Fibroblast of lung (primary cell): Measurements from ENCODE around the gene HDHD3. TPM values are rescaled to one million over a fixed set of nuclear protein-coding genes. Genes with fewer than 3 reads are reported as not detected.

Experiments used
- DNase-seq, 2 donors: peaks; one replicate each; pipeline versions ENCODE4 v3.0.0 to v3.0.0-alpha.2; 2010; ENCODE audit warnings: low read depth in 2 of 2
- H2AFZ ChIP-seq: 2 replicates; pipeline ENCODE4 v1.5.1; 2012; ENCODE audit warnings: low read length, control low read depth, inconsistent platforms
- H3K27ac ChIP-seq: 2 replicates; pipeline ENCODE4 v1.5.1; 2011; ENCODE audit warnings: low read length, control low read depth; ENCODE audit not compliant: insufficient read depth
- H3K27me3 ChIP-seq: 2 replicates; pipeline ENCODE4 v1.5.1; 2011; ENCODE audit warnings: mild to moderate bottlenecking, low read length; ENCODE audit not compliant: control insufficient read depth, insufficient read depth
- H3K36me3 ChIP-seq: 2 replicates; pipeline ENCODE4 v1.5.1; 2011; ENCODE audit warnings: low read length; ENCODE audit not compliant: control insufficient read depth, insufficient read depth
- H3K4me1 ChIP-seq: 2 replicates; pipeline ENCODE4 v1.5.1; 2011; ENCODE audit warnings: low read length; ENCODE audit not compliant: control insufficient read depth, insufficient read depth; ENCODE audit errors: extremely low read depth
- H3K4me2 ChIP-seq: 2 replicates; pipeline ENCODE4 v1.5.1; 2011; ENCODE audit warnings: low read length, control low read depth; ENCODE audit not compliant: insufficient read depth; ENCODE audit errors: extremely low read depth
- H3K4me3 ChIP-seq, 4 experiments: fragments of 200-600 bp in 1 of 4; sonication (generic) in 1 of 4; replicated peaks in 1 of 4; 2 replicates each; pipeline ENCODE4 v1.5.1; 2011 to 2016; ENCODE audit warnings: low read length in 4 of 4, low read depth in 3 of 4, mild to moderate bottlenecking in 3 of 4, control low read depth in 2 of 4, inconsistent platforms in 1 of 4, mixed read lengths in 1 of 4; ENCODE audit not compliant: insufficient read depth in 1 of 4; ENCODE audit errors: control extremely low read depth in 1 of 4
- H3K79me2 ChIP-seq: 2 replicates; pipeline ENCODE4 v1.5.1; 2012; ENCODE audit warnings: mild to moderate bottlenecking, low read length, inconsistent platforms; ENCODE audit not compliant: control insufficient read depth, insufficient read depth
- H3K9ac ChIP-seq: 2 replicates; pipeline ENCODE4 v1.5.1; 2011; ENCODE audit warnings: mild to moderate bottlenecking, low read length, control low read depth; ENCODE audit not compliant: insufficient read depth
- H3K9me3 ChIP-seq: 2 replicates; pipeline ENCODE4 v1.5.1; 2012; ENCODE audit warnings: low read depth, low read length; ENCODE audit not compliant: control insufficient read depth, insufficient read depth
- H4K20me1 ChIP-seq: 2 replicates; pipeline ENCODE4 v1.5.1; 2011; ENCODE audit warnings: low read length; ENCODE audit not compliant: control insufficient read depth, insufficient read depth; ENCODE audit errors: extremely low read depth
- EZH2 ChIP-seq: IDR thresholded peaks from 2 replicates; pipeline ENCODE4 v1.5.1; 2012; ENCODE audit warnings: low read length, control low read depth, mild to moderate bottlenecking; ENCODE audit errors: missing control alignments
- polyA plus RNA-seq, 2 donors: library from polyadenylated mRNA; depleted of rRNA in 1 of 2; stranded (reverse) in 1 of 2; unstranded in 1 of 2; fragments of >200 nt; gene quantifications; 2 replicates each; pipeline ENCODE4 v1.2.1, GENCODE V29; 2011 to 2012; ENCODE audit warnings: missing spikeins in 1 of 2
- total RNA-seq: library from RNA; depleted of rRNA; stranded (reverse); fragments of >200 nt; gene quantifications from 2 replicates; pipeline ENCODE4 v1.2.1, GENCODE V29; 2014
- TF ChIP-seq, protein P1 (sequence below), 2 donors: IDR thresholded peaks in 1 of 2; conservative IDR thresholded peaks in 1 of 2; 1 replicate in 1 of 2; 2 replicates in 1 of 2; pipeline ENCODE4 v1.5.1; 2011 to 2012; ENCODE audit warnings: low read length in 2 of 2, control low read depth in 1 of 2, inconsistent platforms in 1 of 2, low read depth in 1 of 2, mild to moderate bottlenecking in 1 of 2

HDHD3 gene
- total and polyA plus RNA-seq, 2 donors (not counting 1 experiment from before 2014, with no cell fraction given) = 6.5 to 14.2 TPM

DNA sequence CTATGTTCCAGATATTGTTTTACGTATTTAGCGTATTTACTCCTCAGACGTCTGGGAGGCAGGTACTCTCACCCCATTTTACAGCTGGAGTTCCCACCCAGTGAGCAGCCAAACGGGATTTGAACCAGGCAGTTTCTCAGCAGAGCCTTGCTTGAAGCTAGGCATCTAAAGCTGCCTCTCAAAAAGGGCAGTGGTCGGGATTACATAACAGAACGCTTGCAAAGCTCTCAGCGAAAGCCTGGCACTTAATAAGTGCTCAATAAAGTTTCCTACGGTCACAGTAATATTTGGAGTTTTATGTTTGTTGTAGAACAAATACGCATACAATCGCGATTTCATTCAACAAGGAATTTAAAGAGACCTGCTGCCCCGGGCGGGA lies 27.7 kb downstream of the HDHD3 start:
- H3K4me2 ChIP-seq = no peak overlapping the region
- H3K4me3 ChIP-seq = no peak overlapping the region
- peaks cover 30% of the 10 kb centered on the region for H3K27me3 ChIP-seq
- H3K9ac ChIP-seq = no peak overlapping the region
- H3K36me3 ChIP-seq = no peaks in the 10 kb centered on the region
- DNase-seq = no peak
- H2AFZ ChIP-seq = no peak overlapping the region
- no peaks in the 10 kb centered on the region for H3K79me2 ChIP-seq
- no peaks in the 10 kb centered on the region for H3K4me1 ChIP-seq
- TF ChIP-seq, protein P1, sequence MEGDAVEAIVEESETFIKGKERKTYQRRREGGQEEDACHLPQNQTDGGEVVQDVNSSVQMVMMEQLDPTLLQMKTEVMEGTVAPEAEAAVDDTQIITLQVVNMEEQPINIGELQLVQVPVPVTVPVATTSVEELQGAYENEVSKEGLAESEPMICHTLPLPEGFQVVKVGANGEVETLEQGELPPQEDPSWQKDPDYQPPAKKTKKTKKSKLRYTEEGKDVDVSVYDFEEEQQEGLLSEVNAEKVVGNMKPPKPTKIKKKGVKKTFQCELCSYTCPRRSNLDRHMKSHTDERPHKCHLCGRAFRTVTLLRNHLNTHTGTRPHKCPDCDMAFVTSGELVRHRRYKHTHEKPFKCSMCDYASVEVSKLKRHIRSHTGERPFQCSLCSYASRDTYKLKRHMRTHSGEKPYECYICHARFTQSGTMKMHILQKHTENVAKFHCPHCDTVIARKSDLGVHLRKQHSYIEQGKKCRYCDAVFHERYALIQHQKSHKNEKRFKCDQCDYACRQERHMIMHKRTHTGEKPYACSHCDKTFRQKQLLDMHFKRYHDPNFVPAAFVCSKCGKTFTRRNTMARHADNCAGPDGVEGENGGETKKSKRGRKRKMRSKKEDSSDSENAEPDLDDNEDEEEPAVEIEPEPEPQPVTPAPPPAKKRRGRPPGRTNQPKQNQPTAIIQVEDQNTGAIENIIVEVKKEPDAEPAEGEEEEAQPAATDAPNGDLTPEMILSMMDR (conservative IDR thresholded peaks at IDR 0.05 in 1 of 2, IDR thresholded peaks at IDR 0.05 in 1 of 2; ENCODE audit: low read depth in 1 of 2, low read length in 2 of 2) = no peak
- TF ChIP-seq EZH2 = peak; percentile 64
- no peaks in the 10 kb centered on the region for H3K9me3 ChIP-seq
- no peaks in the 10 kb centered on the region for H4K20me1 ChIP-seq
- no peak overlapping the region for H3K27ac ChIP-seq

DNA sequence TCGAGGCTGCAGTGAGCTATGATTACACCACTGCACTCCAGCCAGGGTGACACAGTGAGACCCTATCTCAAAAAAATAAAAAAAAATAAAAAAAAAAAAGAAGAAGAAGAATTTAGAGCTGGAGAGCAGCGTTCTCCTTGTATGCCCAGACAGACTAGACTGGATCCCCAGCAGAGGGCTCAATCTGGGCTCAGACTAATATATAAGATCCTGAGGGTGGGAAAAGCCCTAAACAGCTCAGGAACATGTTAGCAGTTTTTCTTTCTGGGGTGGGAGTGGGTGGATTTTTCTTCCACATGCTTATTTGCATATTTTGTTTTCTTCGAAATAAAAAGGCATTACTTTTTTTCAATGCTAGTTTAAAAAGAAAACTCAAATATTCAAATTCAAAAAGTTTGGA lies 28.3 kb downstream of the HDHD3 start:
- Histone ChIP-seq H3K79me2 (no peaks in the 10 kb centered on the region), H3K27me3 (peaks cover 26% of the 10 kb centered on the region), H3K27ac (no peak overlapping the region), H2AFZ (no peak overlapping the region), H3K9ac (no peak overlapping the region), H3K4me2 (no peak overlapping the region), H3K9me3 (no peaks in the 10 kb centered on the region), H4K20me1 (no peaks in the 10 kb centered on the region), H3K4me3 (no peak overlapping the region), H3K4me1 (no peaks in the 10 kb centered on the region), H3K36me3 (no peaks in the 10 kb centered on the region)
- no peak for DNase-seq
- TF ChIP-seq, protein P1 (conservative IDR thresholded peaks at IDR 0.05 in 1 of 2, IDR thresholded peaks at IDR 0.05 in 1 of 2; ENCODE audit: low read depth in 1 of 2, low read length in 2 of 2) = no peak
- TF ChIP-seq EZH2 = no peak

DNA sequence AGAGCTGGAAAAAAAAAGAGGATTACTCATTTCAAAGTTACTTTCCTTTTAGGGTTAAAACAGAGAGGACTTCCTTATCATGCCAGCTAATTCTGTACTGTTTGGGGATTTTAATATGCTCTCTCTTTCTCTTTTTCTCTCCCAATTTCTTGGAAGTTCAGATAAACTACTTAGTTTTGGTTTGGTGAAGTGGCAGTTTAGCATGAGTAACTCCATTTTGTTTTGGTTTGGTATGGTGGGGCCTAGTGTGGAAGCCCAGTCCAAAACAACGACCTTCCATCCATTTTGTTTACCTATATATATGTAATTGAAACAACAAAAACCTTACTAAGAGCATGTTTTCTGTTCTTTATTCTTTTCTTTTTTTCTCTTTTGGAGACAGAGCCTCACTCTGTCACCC lies 31.1 kb downstream of the HDHD3 start:
- Histone ChIP-seq H3K36me3 (no peaks in the 10 kb centered on the region), H3K27me3 (peaks cover 14% of the 10 kb centered on the region), H3K79me2 (no peaks in the 10 kb centered on the region), H3K9ac (no peak overlapping the region), H3K4me2 (no peak overlapping the region), H3K9me3 (no peaks in the 10 kb centered on the region), H3K4me3 (no peak overlapping the region), H4K20me1 (no peaks in the 10 kb centered on the region), H3K27ac (no peak overlapping the region), H3K4me1 (no peaks in the 10 kb centered on the region), H2AFZ (no peak overlapping the region)
- TF ChIP-seq EZH2 = no peak
- no peak for DNase-seq
